HepG2 (cell line): Measurements from ENCODE around the gene RAB23. TPM values are rescaled to one million over a fixed set of nuclear protein-coding genes. Genes with fewer than 3 reads are reported as not detected.

Experiments
- DMAP1 ChIP-seq: IDR thresholded peaks from 2 replicates; pipeline ENCODE4 v1.6.1; 2016
- GZF1 ChIP-seq: sonication (generic); formaldehyde crosslinking; IDR thresholded peaks from 2 replicates; pipeline ENCODE4 v1.5.1; 2020; ENCODE audit warnings: mild to moderate bottlenecking, missing genetic modification reagents
- HMG20B ChIP-seq: conservative IDR thresholded peaks from 2 replicates; pipeline ENCODE4 v1.6.1; 2016; ENCODE audit warnings: missing genetic modification reagents, missing compliant biosample characterization
- ISL2 ChIP-seq: sonication (generic); formaldehyde crosslinking; IDR thresholded peaks from 2 replicates; pipeline ENCODE4 v1.5.0; 2020; ENCODE audit warnings: missing genetic modification reagents
- KDM3A ChIP-seq: IDR thresholded peaks from 2 replicates; pipeline ENCODE4 v1.6.1; 2018; ENCODE audit warnings: low read depth, missing compliant biosample characterization
- KIAA2018 ChIP-seq: sonication (generic); formaldehyde crosslinking; IDR thresholded peaks from 2 replicates; pipeline ENCODE4 v1.5.0; 2020; ENCODE audit warnings: mild to moderate bottlenecking, missing genetic modification reagents, borderline replicate concordance
- KLF13 ChIP-seq: sonication (generic); formaldehyde crosslinking; IDR thresholded peaks from 2 replicates; pipeline ENCODE4 v1.4.0; 2020; ENCODE audit warnings: mild to moderate bottlenecking, missing genetic modification reagents
- MAFF ChIP-seq: IDR thresholded peaks from 2 replicates; pipeline ENCODE4 v1.6.1; 2011; ENCODE audit warnings: low read depth, low read length, improper control_type of control experiment
- NR3C1 ChIP-seq: sonication (generic); formaldehyde crosslinking; IDR thresholded peaks from 2 replicates; pipeline ENCODE4 v1.4.0; 2020; ENCODE audit warnings: missing genetic modification reagents
- RBAK ChIP-seq: sonication (generic); formaldehyde crosslinking; IDR thresholded peaks from 2 replicates; pipeline ENCODE4 v1.5.1; 2020; ENCODE audit warnings: mild to moderate bottlenecking, missing genetic modification reagents
- RFXANK ChIP-seq: IDR thresholded peaks from 2 replicates; pipeline ENCODE4 v1.6.1; 2016
- SIN3B ChIP-seq: fragments of 150-350 bp; IDR thresholded peaks from 2 replicates; pipeline ENCODE4 v1.6.1; 2014; ENCODE audit warnings: low read length
- SUZ12 ChIP-seq: fragments of 150-350 bp; IDR thresholded peaks from 2 replicates; pipeline ENCODE4 v1.6.1; 2014; ENCODE audit warnings: low read depth, low read length
- WIZ ChIP-seq: sonication (generic); formaldehyde crosslinking; IDR thresholded peaks from 2 replicates; pipeline ENCODE4 v1.5.1; 2020; ENCODE audit warnings: mild to moderate bottlenecking, missing genetic modification reagents
- ZFP36L2 ChIP-seq: sonication (generic); formaldehyde crosslinking; IDR thresholded peaks from 2 replicates; pipeline ENCODE4 v1.4.0; 2020; ENCODE audit warnings: missing genetic modification reagents
- ZNF274 ChIP-seq: sonication (generic); formaldehyde crosslinking; IDR thresholded peaks from 2 replicates; pipeline ENCODE4 v1.5.1; 2020; ENCODE audit warnings: mild to moderate bottlenecking, missing genetic modification reagents
- ZNF720 ChIP-seq: sonication (generic); formaldehyde crosslinking; IDR thresholded peaks from 2 replicates; pipeline ENCODE4 v1.4.0; 2020; ENCODE audit warnings: missing genetic modification reagents
- ZSCAN9 ChIP-seq: IDR thresholded peaks from 2 replicates; pipeline ENCODE4 v1.6.1; 2016; ENCODE audit warnings: borderline replicate concordance
- polyA plus RNA-seq, 8 experiments: library from polyadenylated mRNA; depleted of rRNA in 3 of 8; stranded (reverse) in 7 of 8; unstranded in 1 of 8; fragments of >200 nt; fragmentation: Illumina TruSeq in 4 of 8; extraction: Trizol in 4 of 8; gene quantifications; 2 replicates each; pipeline versions ENCODE4 v1.2.1 to v1.2.3, GENCODE V29; 2011 to 2016; ENCODE audit warnings: low read depth in 4 of 8, missing spikeins in 1 of 8, mixed read lengths in 1 of 8; ENCODE audit not compliant: insufficient read depth in 1 of 8
- total RNA-seq, 5 experiments: library from RNA; depleted of rRNA; stranded (reverse); fragments of >200 nt; fragmentation: Illumina TruSeq; extraction: Trizol; gene quantifications; 2 replicates each; pipeline ENCODE4 v1.2.3, GENCODE V29; 2016; ENCODE audit warnings: low read depth in 1 of 5
- TF ChIP-seq, protein P1 (sequence below): sonication (generic); formaldehyde crosslinking; IDR thresholded peaks from 2 replicates; pipeline ENCODE4 v1.5.1; 2020; ENCODE audit warnings: mild to moderate bottlenecking, missing genetic modification reagents, moderate library complexity
- TF ChIP-seq, protein P2 (sequence below): IDR thresholded peaks from 2 replicates; pipeline ENCODE4 v1.6.1; 2016; ENCODE audit warnings: low read depth, control low read depth

RAB23 gene
- total and polyA plus RNA-seq, 2 of the 13 experiments (the other 11 are each of a cell fraction or from before 2014, with no cell fraction given), result 5.5 to 16.4 TPM

GRCh38 chr6:57172136-57173055, 49.7 kb downstream of the RAB23 start, which contains the start of gene BAG2 (continued):
- TF ChIP-seq, protein P1, sequence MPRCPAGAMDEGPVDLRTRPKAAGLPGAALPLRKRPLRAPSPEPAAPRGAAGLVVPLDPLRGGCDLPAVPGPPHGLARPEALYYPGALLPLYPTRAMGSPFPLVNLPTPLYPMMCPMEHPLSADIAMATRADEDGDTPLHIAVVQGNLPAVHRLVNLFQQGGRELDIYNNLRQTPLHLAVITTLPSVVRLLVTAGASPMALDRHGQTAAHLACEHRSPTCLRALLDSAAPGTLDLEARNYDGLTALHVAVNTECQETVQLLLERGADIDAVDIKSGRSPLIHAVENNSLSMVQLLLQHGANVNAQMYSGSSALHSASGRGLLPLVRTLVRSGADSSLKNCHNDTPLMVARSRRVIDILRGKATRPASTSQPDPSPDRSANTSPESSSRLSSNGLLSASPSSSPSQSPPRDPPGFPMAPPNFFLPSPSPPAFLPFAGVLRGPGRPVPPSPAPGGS, result peak; percentile 83
- no peak for TF ChIP-seq NR3C1 (CRISPR knock-in tag)
- TF ChIP-seq SIN3B, result no peak
- TF ChIP-seq KIAA2018 (CRISPR knock-in tag), result 0 out of 2 replicates have a peak, but pooled peaks have one; percentile 60
- 0 out of 2 replicates have a peak, but pooled peaks have one; percentile 12 for TF ChIP-seq SUZ12
- no peak for TF ChIP-seq RBAK (CRISPR knock-in tag)
- TF ChIP-seq HMG20B (CRISPR knock-in tag), result no peak; the same call in 1 of the 2 replicates
- TF ChIP-seq, protein P2, sequence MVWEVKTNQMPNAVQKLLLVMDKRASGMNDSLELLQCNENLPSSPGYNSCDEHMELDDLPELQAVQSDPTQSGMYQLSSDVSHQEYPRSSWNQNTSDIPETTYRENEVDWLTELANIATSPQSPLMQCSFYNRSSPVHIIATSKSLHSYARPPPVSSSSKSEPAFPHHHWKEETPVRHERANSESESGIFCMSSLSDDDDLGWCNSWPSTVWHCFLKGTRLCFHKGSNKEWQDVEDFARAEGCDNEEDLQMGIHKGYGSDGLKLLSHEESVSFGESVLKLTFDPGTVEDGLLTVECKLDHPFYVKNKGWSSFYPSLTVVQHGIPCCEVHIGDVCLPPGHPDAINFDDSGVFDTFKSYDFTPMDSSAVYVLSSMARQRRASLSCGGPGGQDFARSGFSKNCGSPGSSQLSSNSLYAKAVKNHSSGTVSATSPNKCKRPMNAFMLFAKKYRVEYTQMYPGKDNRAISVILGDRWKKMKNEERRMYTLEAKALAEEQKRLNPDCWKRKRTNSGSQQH (CRISPR knock-in tag), result peak; percentile 90
- 0 out of 2 replicates have a peak, but pooled peaks have one; percentile 21 for TF ChIP-seq WIZ (CRISPR knock-in tag)
- no peak for TF ChIP-seq ZSCAN9 (CRISPR knock-in tag)
- TF ChIP-seq DMAP1 (CRISPR knock-in tag), result peak; percentile 60; the same call in 1 of the 2 replicates
- TF ChIP-seq GZF1 (CRISPR knock-in tag), result 0 out of 2 replicates have a peak, but pooled peaks have one; percentile 86
- no peak for TF ChIP-seq ZNF720 (CRISPR knock-in tag)
- no peak; the same call in 1 of the 2 replicates for TF ChIP-seq RFXANK (CRISPR knock-in tag)
- peak; percentile 74; the same call in 1 of the 2 replicates for TF ChIP-seq ISL2
- no peak for TF ChIP-seq KLF13 (CRISPR knock-in tag)
- TF ChIP-seq MAFF, result no peak
- TF ChIP-seq KDM3A (CRISPR knock-in tag), result peak; percentile 83
- TF ChIP-seq ZNF274 (CRISPR knock-in tag), result peak; percentile 87; the same call in 1 of the 2 replicates
- no peak for TF ChIP-seq ZFP36L2 (CRISPR knock-in tag)
